Activated T-cell treated with anti-CD3 and anti-CD28 coated beads, Interleukin-2, amount 50 U/mL, for 4 hours (primary cell): ENCODE results near the gene APC. TPM values are rescaled to one million over a fixed set of nuclear protein-coding genes. Genes with fewer than 3 reads are reported as not detected.

Source experiments
- ATAC-seq, 2 donors: fragments of 200-7000 bp; cut with Tn5 transposase; one replicate each; pipeline ENCODE4 v1.10.0; 2021
- DNase-seq: peaks from one replicate; pipeline ENCODE4 v3.0.0-alpha.2; 2020
- H3K27me3 Mint-ChIP-seq: one replicate; pipeline ENCODE4 v1.8.0; 2021; ENCODE audit warnings: low read depth, mixed read lengths
- H3K36me3 Mint-ChIP-seq: one replicate; pipeline ENCODE4 v1.8.0; 2022; ENCODE audit warnings: mixed read lengths; ENCODE audit not compliant: insufficient read depth
- H3K4me1 Mint-ChIP-seq: one replicate; pipeline ENCODE4 v1.8.0; 2021; ENCODE audit warnings: low read depth, mixed read lengths
- H3K4me3 Mint-ChIP-seq: one replicate; pipeline ENCODE4 v1.8.0; 2021; ENCODE audit warnings: mild to moderate bottlenecking, moderate library complexity, mixed read lengths
- H3K9me3 Mint-ChIP-seq: one replicate; pipeline ENCODE4 v1.8.0; 2021; ENCODE audit warnings: mixed read lengths
- total RNA-seq, 3 donors: library from RNA; stranded (reverse); gene quantifications; one replicate each; pipeline ENCODE4 v1.2.1, GENCODE V29; 2021

Gene APC
- total RNA-seq, 3 donors from 2014 or later, result 18.8 to 19.9 (median 19.7) TPM

- H3K9me3 Mint-ChIP-seq, result no peaks in the 10 kb centered on the region
- DNase-seq, result no peak
Observed at GRCh38 chr5:112735702-112736101, 2.0 kb upstream of the APC start.

GRCh38 chr5:112737070-112737462 lies 619 bp upstream of the APC start:
- ATAC-seq (no peak), DNase-seq (no peak)
- H3K36me3 Mint-ChIP-seq, result no peaks in the 10 kb centered on the region
- H3K27me3 Mint-ChIP-seq, result no peaks in the 10 kb centered on the region
- H3K4me1 Mint-ChIP-seq, result peaks cover 14% of the 10 kb centered on the region
- peak overlapping the region; percentile 91 for H3K4me3 Mint-ChIP-seq
- no peaks in the 10 kb centered on the region for H3K9me3 Mint-ChIP-seq

More at GRCh38 chr5:112735702-112736101, 2.0 kb upstream of the APC start:
- H3K36me3 Mint-ChIP-seq, result no peaks in the 10 kb centered on the region
- no peaks in the 10 kb centered on the region for H3K27me3 Mint-ChIP-seq
- no peak overlapping the region for H3K4me3 Mint-ChIP-seq
- no peak for ATAC-seq
- H3K4me1 Mint-ChIP-seq, result peaks cover 14% of the 10 kb centered on the region

GRCh38 chr5:112738191-112738560 lies 491 bp downstream of the APC start:
- Mint-ChIP-seq H3K9me3 (no peaks in the 10 kb centered on the region), H3K27me3 (no peaks in the 10 kb centered on the region), H3K4me3 (peak overlapping the region; percentile 91), H3K4me1 (peaks cover 19% of the 10 kb centered on the region), H3K36me3 (no peaks in the 10 kb centered on the region)
- no peak for ATAC-seq
- DNase-seq, result no peak

GRCh38 chr5:112742424-112742823 lies 4.7 kb downstream of the APC start:
- no peaks in the 10 kb centered on the region for H3K27me3 Mint-ChIP-seq
- no peak overlapping the region for H3K4me3 Mint-ChIP-seq
- no peaks in the 10 kb centered on the region for H3K9me3 Mint-ChIP-seq
- peaks cover 24% of the 10 kb centered on the region for H3K4me1 Mint-ChIP-seq
- no peak for ATAC-seq
- H3K36me3 Mint-ChIP-seq, result no peaks in the 10 kb centered on the region
- no peak for DNase-seq

- no peaks in the 10 kb centered on the region for H3K9me3 Mint-ChIP-seq
- no peak for ATAC-seq
- no peak overlapping the region for H3K4me3 Mint-ChIP-seq
- H3K36me3 Mint-ChIP-seq, result no peaks in the 10 kb centered on the region
- no peak for DNase-seq
- H3K27me3 Mint-ChIP-seq, result no peaks in the 10 kb centered on the region
- H3K4me1 Mint-ChIP-seq, result peaks cover 15% of the 10 kb centered on the region
Observed at GRCh38 chr5:112743631-112744030, 5.9 kb downstream of the APC start.

GRCh38 chr5:112752335-112752734 lies 14.7 kb downstream of the APC start:
- DNase-seq (no peak), ATAC-seq (no peak)
- Mint-ChIP-seq H3K4me3 (no peak overlapping the region), H3K27me3 (no peaks in the 10 kb centered on the region), H3K9me3 (no peaks in the 10 kb centered on the region), H3K36me3 (peaks cover 2% of the 10 kb centered on the region), H3K4me1 (peaks cover 5% of the 10 kb centered on the region)

GRCh38 chr5:112755703-112756102 lies 18.0 kb downstream of the APC start:
- Mint-ChIP-seq H3K4me3 (no peak overlapping the region), H3K36me3 (peaks cover 11% of the 10 kb centered on the region), H3K9me3 (no peaks in the 10 kb centered on the region), H3K27me3 (no peaks in the 10 kb centered on the region), H3K4me1 (peaks cover 5% of the 10 kb centered on the region)
- DNase-seq (no peak), ATAC-seq (no peak)

GRCh38 chr5:112757468-112758208 lies 20.0 kb downstream of the APC start:
- H3K36me3 Mint-ChIP-seq, result peaks cover 16% of the 10 kb centered on the region
- H3K9me3 Mint-ChIP-seq, result no peaks in the 10 kb centered on the region
- H3K4me3 Mint-ChIP-seq, result no peak overlapping the region
- H3K4me1 Mint-ChIP-seq, result peaks cover 5% of the 10 kb centered on the region
- H3K27me3 Mint-ChIP-seq, result no peaks in the 10 kb centered on the region
- ATAC-seq (peak; percentile 63 to 78), DNase-seq (no peak)

- no peak overlapping the region for H3K4me3 Mint-ChIP-seq
- H3K4me1 Mint-ChIP-seq, result peaks cover 5% of the 10 kb centered on the region
- DNase-seq (no peak), ATAC-seq (no peak)
- no peaks in the 10 kb centered on the region for H3K27me3 Mint-ChIP-seq
- H3K36me3 Mint-ChIP-seq, result peaks cover 16% of the 10 kb centered on the region
- H3K9me3 Mint-ChIP-seq, result no peaks in the 10 kb centered on the region
Observed at GRCh38 chr5:112758676-112759075, 21.0 kb downstream of the APC start.

GRCh38 chr5:112762113-112762810 lies 24.6 kb downstream of the APC start:
- H3K4me3 Mint-ChIP-seq, result no peak overlapping the region
- ATAC-seq (no peak), DNase-seq (no peak)
- H3K27me3 Mint-ChIP-seq, result no peaks in the 10 kb centered on the region
- peaks cover 2% of the 10 kb centered on the region for H3K4me1 Mint-ChIP-seq
- no peaks in the 10 kb centered on the region for H3K9me3 Mint-ChIP-seq
- peaks cover 22% of the 10 kb centered on the region for H3K36me3 Mint-ChIP-seq

GRCh38 chr5:112763165-112763564 lies 25.5 kb downstream of the APC start:
- Mint-ChIP-seq H3K27me3 (no peaks in the 10 kb centered on the region), H3K4me1 (no peaks in the 10 kb centered on the region), H3K9me3 (no peaks in the 10 kb centered on the region), H3K36me3 (peaks cover 22% of the 10 kb centered on the region), H3K4me3 (no peak overlapping the region)
- DNase-seq, result no peak
- no peak for ATAC-seq

- peaks cover 19% of the 10 kb centered on the region for H3K36me3 Mint-ChIP-seq
Observed at GRCh38 chr5:112772124-112772523, 34.4 kb downstream of the APC start.

GRCh38 chr5:112776301-112776856 lies 38.7 kb downstream of the APC start:
- no peak overlapping the region for H3K4me3 Mint-ChIP-seq
- ATAC-seq (no peak), DNase-seq (no peak)
- no peaks in the 10 kb centered on the region for H3K4me1 Mint-ChIP-seq
- H3K9me3 Mint-ChIP-seq, result no peaks in the 10 kb centered on the region
- peaks cover 27% of the 10 kb centered on the region for H3K36me3 Mint-ChIP-seq
- H3K27me3 Mint-ChIP-seq, result no peaks in the 10 kb centered on the region

More at GRCh38 chr5:112772124-112772523, 34.4 kb downstream of the APC start:
- H3K9me3 Mint-ChIP-seq, result no peaks in the 10 kb centered on the region
- no peak for ATAC-seq
- no peak overlapping the region for H3K4me3 Mint-ChIP-seq
- no peak for DNase-seq
- H3K4me1 Mint-ChIP-seq, result no peaks in the 10 kb centered on the region
- H3K27me3 Mint-ChIP-seq, result no peaks in the 10 kb centered on the region

GRCh38 chr5:112779531-112779930 lies 41.8 kb downstream of the APC start:
- Mint-ChIP-seq H3K36me3 (peaks cover 22% of the 10 kb centered on the region), H3K4me1 (no peaks in the 10 kb centered on the region), H3K4me3 (no peak overlapping the region), H3K9me3 (no peaks in the 10 kb centered on the region), H3K27me3 (no peaks in the 10 kb centered on the region)
- DNase-seq, result no peak
- ATAC-seq, result no peak

- H3K27me3 Mint-ChIP-seq, result no peaks in the 10 kb centered on the region
- no peaks in the 10 kb centered on the region for H3K9me3 Mint-ChIP-seq
- H3K4me1 Mint-ChIP-seq, result no peaks in the 10 kb centered on the region
- no peak overlapping the region for H3K4me3 Mint-ChIP-seq
- ATAC-seq (no peak), DNase-seq (no peak)
- H3K36me3 Mint-ChIP-seq, result peaks cover 22% of the 10 kb centered on the region
Observed at GRCh38 chr5:112784726-112785125, 47.0 kb downstream of the APC start.
